ENCODE measurements around the gene AAK1.

Gene AAK1

DNA sequence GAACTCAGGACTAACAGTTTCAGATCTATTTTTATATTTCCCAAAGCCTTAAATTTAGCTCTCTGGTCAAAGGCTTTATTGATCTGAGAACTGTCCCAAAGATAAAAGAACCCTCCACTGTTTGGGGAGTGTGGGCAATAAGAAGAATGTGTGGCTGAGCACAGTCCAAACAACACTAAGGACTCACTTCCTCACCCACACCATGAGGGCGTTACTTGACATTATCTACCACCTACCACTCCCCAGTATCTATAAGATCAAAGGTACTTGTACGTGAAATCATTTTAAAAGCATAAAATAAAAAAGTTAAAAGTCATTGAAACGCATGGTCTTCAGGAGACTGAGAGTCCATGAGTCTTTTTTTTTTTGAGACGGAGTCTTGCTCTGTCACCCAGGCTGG lies 151.7 kb downstream of the AAK1 start:
- DNase-seq (ENCODE audit: low spot score), result no peak

GRCh38 chr2:69490486-69490885 lies 153.1 kb downstream of the AAK1 start:
- peak; percentile 11 for DNase-seq (ENCODE audit: low spot score)

DNA sequence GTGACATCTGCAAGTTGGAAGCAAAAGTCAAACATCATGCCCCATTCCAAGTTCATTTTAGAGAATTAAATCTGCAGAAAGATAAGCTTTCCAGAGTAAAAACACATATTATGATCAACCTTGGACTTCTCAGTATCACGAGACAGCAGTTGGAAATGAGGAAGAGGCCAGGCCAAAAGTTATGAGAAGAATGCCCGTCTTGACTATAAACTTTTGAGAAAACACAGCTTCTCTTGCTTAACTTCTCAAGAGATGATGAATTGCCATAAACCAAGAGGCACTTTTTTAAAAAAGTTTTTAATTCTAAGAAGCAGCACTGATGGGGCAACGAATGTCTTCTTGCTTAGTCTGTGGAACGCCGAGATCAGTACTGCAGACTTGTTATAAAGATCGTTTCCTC lies 153.7 kb downstream of the AAK1 start:
- DNase-seq (ENCODE audit: low spot score), result no peak

GRCh38 chr2:69483696-69484095 lies 159.8 kb downstream of the AAK1 start:
- DNase-seq (ENCODE audit: low spot score), result no peak

DNA sequence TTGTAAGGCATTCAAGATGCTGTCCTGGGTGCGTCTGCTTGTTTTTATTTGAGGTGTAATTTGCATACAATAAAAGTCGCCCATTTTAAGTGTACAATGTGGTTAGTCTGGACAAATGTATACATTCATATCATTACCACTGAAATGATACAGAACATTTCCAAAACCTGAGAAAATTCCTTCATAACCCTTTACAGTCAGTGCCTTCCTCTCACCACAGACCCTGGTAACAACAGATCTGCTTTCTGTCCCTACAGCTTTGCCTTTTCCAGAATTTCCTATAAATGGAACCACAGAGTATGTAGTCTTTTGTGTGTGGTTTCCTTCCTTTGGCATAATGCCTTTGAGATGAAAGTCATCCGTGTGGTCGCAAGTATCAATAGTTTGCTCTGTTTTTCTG lies 160.5 kb downstream of the AAK1 start:
- DNase-seq (ENCODE audit: low spot score), result no peak

GRCh38 chr2:69482471-69482870 lies 161.1 kb downstream of the AAK1 start:
- no peak for DNase-seq (ENCODE audit: low spot score)

DNA sequence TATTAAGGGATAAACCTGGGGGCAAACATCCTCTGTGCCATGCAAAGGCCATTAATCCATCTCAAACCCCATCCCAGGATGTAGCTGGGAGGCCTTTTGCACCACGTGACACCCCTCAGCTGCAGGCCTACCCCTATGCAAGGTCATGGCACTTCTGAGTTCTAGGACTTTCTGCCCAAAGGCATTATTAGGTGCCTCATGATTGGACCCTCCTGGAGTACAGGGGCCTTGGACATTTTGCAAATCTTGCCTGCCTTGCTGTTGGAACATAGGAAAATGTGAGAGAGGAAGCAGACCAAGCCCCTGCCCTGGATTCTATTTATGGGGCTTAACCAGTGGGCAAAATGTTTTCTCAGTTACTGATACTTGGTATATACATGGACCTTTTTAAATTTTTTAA lies 162.1 kb downstream of the AAK1 start:
- no peak for DNase-seq (ENCODE audit: low spot score)

DNA sequence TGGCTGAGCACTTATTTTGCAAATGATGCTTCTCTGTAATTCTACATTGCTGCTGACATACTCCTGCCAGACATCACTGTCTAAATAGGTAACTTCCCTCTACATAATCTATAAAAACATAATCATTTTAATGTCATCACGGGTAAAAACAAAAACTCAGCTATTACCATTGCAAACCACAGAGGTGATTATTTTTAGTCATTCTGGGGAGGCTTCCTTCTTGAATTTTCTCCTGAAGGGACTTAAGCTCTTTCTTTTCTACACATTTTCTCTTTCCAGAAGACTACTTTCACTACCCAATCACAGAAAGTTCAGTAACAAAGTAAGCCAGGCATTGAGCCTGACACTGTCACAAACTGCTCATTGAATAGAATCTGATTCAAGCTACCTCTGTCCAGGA lies 165.9 kb downstream of the AAK1 start:
- peak; percentile 27 for DNase-seq (ENCODE audit: low spot score)

DNA sequence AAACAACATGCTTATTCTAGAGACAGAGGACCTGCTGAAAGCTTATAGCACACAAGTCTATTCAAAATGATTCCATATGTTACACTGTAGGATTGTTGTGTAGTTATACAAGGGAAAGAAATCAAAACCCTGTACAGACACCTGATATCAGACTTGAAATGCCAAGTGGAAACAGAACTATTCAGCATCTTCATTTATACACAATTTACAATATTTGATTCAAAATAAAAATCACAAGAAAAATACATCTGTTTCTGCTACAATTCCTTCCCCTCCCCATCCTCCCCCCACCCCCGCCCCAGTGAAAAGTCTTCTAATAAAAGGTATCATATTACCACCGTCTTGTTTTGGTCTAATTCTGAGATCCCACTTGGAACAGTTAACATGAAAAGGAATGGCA lies 168.9 kb downstream of the AAK1 start:
- DNase-seq (ENCODE audit: low spot score), result no peak

DNA sequence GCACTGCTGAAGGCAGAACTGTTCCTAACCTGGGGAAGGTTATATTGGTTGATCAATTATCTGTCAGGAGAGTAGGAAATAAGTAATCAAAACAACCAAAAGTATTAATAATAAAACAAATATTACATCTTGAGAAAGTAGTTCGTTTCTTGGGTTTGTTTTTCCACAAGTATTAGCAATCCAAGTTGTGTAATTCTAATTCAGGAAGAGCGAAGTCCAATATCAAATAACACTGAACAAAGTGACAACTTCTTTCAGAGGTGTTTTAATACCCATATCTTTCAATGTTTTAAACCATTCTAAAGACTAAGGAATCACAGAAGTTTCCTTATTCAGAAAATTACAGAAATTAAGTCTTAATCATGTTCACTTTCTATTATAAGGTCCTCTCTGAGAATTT lies 171.7 kb downstream of the AAK1 start:
- no peak for DNase-seq (ENCODE audit: low spot score)

DNA sequence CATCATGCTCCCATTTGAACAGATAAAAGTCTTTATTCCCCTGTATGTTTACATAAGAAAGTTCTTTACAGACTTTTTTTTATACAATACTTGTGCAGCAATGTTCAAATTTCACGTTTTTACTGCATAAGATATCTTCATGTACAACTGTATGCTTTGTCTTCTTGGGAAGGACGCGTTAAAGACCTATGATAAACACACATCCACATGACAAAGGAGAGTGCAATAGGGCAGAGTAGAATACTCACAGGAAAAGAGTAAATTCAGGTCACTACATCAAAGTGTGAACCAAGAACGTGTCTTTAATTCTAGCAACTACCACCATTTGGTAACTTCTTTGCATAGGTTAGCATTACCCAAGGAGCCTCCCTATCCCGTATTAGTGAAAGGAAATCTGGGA lies 172.6 kb downstream of the AAK1 start:
- DNase-seq (ENCODE audit: low spot score), result no peak

- DNase-seq (ENCODE audit: low spot score), result no peak
Observed at GRCh38 chr2:69469784-69470183, 173.8 kb downstream of the AAK1 start.

- DNase-seq (ENCODE audit: low spot score), result no peak
Observed at GRCh38 chr2:69469375-69469774, 174.2 kb downstream of the AAK1 start.

DNA sequence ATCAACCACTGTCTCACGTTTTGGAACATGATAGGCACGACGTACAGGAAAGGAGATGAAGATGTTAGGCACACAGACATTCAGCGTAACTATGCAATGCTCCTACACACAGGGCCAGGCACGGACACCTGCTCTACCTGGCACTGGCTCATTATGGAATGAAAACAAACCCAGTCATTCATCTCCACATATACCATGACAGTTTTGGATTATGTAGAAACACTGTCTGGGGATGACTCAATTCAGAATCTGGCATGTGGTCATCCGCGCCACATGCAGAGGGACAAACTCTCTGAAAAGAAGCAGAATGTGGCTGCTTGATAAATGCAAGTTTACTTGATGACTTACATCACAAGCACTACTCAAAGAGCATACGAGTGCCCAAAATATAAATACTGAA lies 176.8 kb downstream of the AAK1 start:
- DNase-seq (ENCODE audit: low spot score), result peak; percentile 23

DNA sequence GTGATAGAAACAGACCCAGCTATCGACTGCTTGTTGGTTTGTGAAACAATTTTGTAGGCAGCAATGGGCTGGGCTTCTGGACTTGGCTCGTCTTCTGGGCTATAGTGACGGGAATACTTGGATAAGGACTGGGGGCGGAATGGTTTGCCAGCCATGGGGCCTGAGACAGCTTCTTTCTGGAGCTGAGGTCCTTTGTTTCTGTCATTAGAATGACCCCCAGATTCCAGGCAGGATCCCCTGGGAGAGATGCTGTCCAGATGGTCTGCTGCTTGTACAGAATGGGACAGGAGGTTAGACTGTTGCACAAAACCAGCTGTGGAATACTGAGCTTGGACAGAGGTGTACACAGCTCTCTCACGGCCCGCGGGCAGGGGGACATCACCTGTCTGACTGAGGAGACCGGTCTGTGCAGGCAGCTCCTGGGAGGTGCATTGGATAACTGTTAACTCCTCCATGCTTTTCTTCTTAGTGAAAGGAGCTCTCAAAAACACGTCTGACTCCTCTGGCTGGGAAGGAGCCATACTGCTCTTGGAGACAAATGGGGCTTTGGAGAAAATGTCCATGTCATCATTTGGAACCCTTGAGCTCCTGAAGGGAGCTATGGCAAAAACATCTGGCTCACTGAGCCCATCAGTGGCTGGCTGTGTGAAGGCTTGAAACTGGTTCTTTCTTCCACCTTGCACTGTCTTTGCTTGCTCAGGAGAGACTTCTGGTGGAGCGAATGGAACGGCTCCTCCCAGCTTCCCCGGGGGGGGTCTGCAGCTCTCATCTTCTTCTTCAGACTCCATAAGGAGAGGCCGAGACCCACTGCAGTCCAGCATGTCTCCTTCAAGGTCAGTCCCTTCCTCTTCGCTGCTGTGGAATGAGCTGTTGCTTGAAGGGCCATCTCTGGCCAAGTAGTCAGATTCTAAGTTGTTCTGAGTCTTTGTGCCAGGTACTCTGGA lies 177.8 kb downstream of the AAK1 start:
- no peak for DNase-seq (ENCODE audit: low spot score)

GRCh38 chr2:69464575-69464974 lies 179.0 kb downstream of the AAK1 start:
- DNase-seq (ENCODE audit: low spot score), result no peak

GRCh38 chr2:69462780-69463179 lies 180.8 kb downstream of the AAK1 start:
- DNase-seq (ENCODE audit: low spot score), result no peak

DNA sequence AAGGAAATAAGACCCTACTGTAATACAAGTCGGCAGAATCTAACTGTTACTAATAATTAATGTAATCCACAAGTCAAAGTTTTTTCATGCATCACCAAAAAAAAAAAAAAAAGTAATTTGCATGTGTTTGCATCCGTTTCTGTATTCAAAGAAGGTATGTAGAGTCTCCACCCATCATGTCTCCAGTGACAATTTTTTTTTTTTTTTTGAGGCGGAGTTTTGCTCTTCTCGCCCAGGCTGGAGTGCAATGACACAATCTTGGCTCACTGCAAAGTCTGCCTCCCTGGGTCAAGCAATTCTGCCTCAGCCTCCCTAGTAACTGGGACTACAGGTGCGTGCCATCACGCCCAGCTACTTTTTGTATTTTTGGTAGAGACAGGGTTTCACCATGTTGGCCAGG lies 182.1 kb downstream of the AAK1 start:
- DNase-seq (ENCODE audit: low spot score), result no peak

GRCh38 chr2:69459936-69460335 lies 183.6 kb downstream of the AAK1 start:
- no peak for DNase-seq (ENCODE audit: low spot score)

DNA sequence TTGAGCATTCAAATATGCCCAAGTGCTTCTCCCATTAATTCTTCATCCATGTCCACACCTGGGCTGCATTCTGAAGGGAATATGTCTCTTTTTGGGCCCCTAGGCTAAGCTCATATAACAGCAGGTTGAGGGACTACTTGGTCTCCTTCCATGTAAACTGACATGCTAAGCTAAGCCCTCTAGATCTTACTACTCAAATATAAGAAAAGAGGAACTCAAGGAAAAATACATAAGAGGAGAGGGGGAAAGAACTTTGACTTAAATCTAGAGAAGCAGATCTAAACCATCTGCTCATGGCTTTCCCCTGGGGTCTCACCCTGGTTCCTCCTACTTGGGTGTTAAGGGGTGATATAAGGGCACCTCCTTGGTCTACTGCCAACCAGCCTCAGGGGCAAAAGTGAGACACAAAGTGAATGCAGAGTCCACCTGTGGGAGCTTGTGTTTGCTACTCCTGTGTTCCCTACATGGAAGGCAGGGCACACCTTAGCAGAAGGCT lies 186.5 kb downstream of the AAK1 start:
- DNase-seq (ENCODE audit: low spot score), result no peak

GRCh38 chr2:69456154-69456553 lies 187.4 kb downstream of the AAK1 start:
- no peak for DNase-seq (ENCODE audit: low spot score)

DNA sequence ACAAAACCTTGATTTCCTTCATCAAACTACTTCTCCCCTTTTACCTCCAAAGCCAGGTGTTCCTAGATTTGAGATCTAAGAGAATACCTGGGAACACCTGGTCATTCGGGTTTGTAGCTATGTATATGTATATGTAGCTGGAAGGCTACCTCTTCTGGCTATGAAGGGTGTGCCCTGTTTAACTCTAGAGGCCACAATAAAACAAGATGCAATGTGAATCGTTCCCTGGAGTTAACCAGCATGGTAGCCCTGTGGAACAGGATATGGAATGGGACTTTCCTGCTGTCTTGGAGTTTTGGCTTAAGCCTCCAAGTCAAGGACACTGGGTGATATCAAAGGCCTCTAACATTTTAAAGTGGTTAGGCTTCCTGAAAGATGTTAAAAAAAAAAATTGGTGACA lies 188.6 kb downstream of the AAK1 start:
- DNase-seq (ENCODE audit: low spot score), result no peak

- DNase-seq (ENCODE audit: low spot score), result peak; percentile 42
Observed at GRCh38 chr2:69453475-69454129, 189.9 kb downstream of the AAK1 start.

Measured in activated CD4-positive, alpha-beta T cell treated with anti-CD3 and anti-CD28 coated beads, Interleukin-2, Interleukin-4, amounts not matched to agents 100 ng/mL and 50 ng/mL, durations not matched to agents 16 hours and 8 hours (primary cell).